Activated effector memory CD4-positive, alpha-beta T cell treated with anti-CD3 and anti-CD28 coated beads, Interleukin-2, amount 50 U/mL, for 16 hours (primary cell): Measurements from ENCODE around the gene HSBP1L1.
"Not testable (repeated sequence)": the region's sequence is repeated elsewhere in the genome, so short reads cannot be mapped to it uniquely, and the experiment has no call there.

ENCODE experiments used
- DNase-seq: peaks from one replicate; pipeline ENCODE4 v3.0.0-alpha.2; 2020

HSBP1L1 gene

GRCh38 chr18:79987566-79987965 is 23.1 kb downstream of the HSBP1L1 start:
- DNase-seq = no peak

- DNase-seq = peak; percentile 88
Observed at GRCh38 chr18:79988071-79988450, 23.6 kb downstream of the HSBP1L1 start.

DNA sequence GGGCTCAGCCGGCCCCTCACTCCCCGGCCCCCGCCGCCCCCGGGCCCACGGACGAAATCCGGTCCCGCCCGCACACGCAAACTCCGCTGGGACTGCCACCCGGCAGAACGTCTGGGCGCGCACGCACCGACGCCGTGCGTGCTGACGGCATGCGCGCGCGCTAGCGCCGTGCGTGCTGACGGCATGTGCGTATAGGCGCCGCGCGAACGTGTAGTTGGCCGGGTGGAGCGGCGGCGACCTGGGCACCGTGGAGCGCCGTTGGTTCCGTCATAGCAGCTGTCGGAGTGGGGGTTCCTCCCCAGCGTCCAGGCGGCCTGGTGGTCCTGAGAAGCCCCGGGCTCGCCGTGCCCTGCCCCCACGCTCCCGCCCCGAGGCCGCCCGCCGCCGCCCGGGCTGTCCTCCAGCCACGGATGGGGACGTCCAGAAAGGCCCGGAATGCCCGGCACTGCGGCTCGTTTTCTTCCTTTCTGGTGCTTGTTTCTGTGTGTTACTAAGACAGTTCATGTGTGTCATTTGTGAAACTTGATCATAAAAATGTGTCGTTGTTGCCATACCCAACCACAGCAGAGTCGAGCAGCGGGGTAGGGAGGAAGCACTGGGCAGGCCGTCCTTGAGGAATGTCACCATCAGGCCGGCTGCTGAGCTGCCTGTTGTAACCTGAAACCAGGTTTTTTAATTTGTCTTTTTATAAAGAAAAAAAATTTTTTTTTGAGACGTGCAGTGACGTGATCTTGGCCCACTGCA is 24.2 kb downstream of the HSBP1L1 start, which contains the start of gene TXNL4A:
TSS of gene TXNL4A (minus strand) at position 113 of the 744 bp plus-strand sequence. CDS start 171 bp downstream, outside the sequence.
- peak; percentile 94 for DNase-seq

DNA sequence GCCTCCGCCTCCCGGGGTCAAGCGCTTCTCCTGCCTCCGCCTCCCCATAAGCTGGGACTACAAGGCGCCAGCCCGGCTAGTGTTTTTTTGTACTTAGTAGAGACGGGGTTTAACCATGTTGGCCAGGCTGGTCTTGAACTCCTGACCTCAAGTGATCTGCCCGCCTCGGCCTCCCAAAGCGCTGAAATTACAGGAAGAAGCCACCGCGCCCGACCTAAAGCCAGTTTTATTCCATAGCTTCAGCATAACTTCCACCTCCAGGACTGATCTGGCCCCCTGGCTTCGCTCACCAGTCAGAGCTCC is 24.7 kb downstream of the HSBP1L1 start:
- DNase-seq = no peak

GRCh38 chr18:79991494-79991893 is 27.1 kb downstream of the HSBP1L1 start:
- DNase-seq = no peak

GRCh38 chr18:79999701-80000100 is 35.3 kb downstream of the HSBP1L1 start:
- not testable (repeated sequence) for DNase-seq

DNA sequence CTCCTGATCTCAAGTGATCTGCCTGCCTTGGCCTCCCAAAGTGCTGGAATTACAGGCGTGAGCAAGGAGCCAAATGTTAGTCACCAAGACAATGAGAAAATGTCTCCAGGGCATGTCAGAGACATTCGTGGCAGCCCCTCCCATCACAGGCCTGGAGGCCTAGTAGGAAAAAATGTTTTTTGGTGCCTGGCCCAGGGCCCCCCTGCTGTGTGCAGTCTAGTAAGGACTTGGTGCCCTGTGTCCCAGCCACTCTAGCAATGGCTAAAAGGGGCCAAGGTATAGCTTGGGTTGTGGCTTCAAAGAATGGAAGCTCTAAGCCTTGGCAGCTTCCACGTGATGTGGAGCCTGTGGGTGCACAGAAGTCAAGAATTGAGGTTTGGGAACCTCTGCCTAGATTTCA is 36.4 kb downstream of the HSBP1L1 start:
- DNase-seq = no peak

DNA sequence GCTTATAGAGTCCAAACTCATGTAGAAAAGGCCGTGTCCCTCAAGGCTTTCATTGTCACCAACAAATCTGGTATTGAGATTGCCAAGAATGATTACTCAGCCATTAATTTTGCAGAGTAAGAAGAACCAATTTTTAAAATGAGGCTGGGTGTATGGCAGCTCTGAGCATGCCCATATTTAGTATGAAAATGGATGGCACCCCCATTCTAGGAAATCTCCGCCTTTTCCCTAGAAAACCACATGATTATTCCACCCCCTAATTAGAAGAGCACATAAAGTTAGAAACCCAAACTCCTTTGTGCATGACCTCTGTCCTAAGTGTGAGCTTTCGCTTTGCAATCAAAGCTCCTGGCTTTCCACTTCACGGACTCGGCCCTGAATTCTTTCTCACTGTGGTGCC is 38.0 kb downstream of the HSBP1L1 start:
- DNase-seq = no peak

DNA sequence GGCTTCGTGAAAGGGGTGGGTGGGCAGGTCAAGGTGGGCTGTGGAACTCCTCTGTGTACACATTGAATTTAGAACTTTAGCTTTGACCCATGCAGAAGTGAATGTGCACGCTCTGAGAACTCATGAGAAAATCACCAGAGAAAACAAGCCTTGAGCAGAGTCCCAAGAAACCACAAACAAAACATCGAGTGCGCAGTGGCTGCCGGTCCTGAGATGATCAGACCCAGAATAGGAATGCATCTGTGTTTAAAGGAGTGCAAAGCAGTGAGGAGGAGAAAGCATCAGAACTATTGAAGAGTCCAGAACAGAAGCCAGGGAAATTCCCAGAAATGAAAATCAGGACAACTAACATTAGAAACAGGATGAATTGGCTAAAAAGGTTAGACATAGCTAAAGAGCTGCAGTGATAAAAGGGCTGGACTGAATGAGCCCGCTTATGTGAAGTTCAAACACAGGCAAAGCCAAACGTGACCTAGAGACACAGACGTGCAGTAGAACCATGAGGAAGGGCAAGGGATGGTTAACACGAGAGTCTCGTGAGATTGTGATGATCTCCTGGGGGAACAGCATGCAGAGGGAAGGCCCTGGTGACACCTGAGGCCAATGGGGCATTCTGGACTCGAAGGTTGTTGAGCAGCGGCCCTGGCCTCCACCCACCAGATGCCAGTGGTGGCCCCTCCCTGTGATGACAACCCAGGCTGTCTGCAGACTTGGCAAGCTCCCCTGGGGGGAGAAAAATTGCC is 40.3 kb downstream of the HSBP1L1 start:
- no peak for DNase-seq

- no peak for DNase-seq
Observed at GRCh38 chr18:80006724-80007123, 42.3 kb downstream of the HSBP1L1 start.

DNA sequence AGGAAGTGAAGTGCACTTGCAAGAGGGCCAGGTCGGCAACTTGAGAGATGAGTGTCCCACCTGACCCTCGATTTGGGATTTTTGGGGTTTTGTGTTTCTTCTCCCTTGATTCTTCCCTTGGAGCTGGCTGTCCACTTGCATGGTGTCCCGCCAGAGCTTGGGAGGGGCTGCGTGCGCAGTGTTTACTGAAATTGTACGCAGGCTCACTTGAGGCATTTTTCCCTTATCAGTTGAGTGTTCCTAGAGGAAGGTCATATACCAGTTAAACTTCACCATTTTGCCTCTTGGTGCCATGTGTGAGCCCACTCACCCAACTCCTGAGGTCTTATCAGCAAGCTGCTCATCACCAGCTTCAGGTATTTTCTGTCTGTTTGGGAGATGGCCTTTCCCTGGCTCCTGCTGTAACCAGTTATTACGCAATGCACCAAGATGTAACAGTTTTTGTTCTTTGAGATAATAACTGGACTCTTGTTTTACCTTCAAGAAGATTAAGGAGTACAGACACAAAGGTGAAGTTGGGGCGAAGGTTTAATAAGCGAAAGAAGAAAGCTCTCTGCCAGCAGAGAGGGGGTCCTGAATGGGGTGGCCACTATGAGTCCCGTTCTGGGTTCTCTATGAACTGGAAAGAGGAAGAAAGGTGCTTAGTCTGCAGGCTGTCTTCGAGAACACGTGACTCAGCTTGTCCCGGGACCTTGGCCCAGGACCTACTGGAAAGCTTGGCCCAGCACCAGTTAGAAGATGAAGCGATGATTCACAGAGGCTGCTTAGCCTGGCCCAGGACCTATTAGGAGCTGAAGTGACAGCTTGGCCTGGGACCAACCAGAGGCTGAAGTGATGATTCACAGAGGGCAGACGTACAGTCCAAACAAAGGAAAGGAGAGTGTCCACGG is 45.5 kb downstream of the HSBP1L1 start:
- no peak for DNase-seq

GRCh38 chr18:80010551-80010906 is 46.1 kb downstream of the HSBP1L1 start:
- no peak for DNase-seq

GRCh38 chr18:80011496-80012137 is 47.2 kb downstream of the HSBP1L1 start:
- DNase-seq = not testable (repeated sequence)

DNA sequence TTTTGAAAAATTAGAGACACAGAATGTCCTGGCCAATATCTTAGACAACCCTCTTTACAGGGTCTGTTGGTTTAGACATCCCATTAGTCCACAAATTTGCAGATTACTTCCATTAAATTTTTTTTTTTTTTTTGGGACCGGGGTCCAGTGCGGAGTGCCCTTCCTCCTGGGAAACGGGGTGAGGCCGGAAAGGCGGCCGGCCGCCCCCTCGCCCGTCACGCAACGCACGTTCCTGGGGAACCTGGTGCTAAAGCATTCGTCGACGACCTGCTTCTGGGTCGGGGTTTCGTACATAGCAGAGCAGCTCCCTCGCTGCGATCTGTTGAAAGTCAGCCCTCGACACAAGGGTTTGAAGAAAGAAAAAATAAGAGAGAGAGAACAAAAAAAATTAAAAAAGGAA is 48.3 kb downstream of the HSBP1L1 start:
- DNase-seq = no peak
